CD4-positive, alpha-beta T cell treated with Interleukin-12 subunit alpha and Interleukin-12 subunit beta, for 1 hour (primary cell): ENCODE results near the gene C16orf78.

Source experiments
- DNase-seq: peaks from one replicate; pipeline ENCODE4 v3.0.0-alpha.2; 2020

The C16orf78 gene, protein sequence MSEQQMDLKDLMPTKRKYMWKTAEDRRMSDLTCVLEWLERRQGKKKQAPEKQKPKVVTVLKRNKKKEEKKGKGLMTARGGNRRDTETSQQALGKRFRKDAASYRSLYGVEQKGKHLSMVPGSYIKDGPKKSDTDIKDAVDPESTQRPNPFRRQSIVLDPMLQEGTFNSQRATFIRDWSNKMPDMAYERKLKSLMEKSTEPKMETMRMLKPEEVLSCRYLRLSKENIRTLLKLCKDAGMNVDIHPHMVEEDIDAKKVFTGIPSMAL

DNA sequence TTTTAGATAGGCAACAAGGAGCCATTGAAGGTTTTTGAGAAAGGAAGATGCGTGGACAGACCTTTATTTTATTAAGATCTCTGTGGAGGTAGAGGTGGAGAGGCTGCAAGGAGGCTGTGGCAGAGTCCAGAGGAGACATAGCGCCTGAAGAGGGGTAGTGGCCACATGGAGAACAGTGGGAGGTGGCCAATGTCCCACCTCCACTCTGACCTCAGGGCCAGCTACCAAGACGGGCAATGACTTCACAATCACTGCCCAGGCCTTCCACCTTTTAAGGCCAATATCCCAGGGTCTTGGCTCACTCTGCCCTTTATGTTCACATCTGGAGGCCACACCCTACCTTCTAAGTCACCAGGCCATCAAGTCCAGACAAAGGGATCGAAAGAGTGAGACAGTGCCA, at the start of gene C16orf78:
C16orf78 (plus strand) TSS at position 301 of the 400 bp plus-strand sequence. CDS start 136 bp downstream, outside the sequence.
- no peak for DNase-seq

DNA sequence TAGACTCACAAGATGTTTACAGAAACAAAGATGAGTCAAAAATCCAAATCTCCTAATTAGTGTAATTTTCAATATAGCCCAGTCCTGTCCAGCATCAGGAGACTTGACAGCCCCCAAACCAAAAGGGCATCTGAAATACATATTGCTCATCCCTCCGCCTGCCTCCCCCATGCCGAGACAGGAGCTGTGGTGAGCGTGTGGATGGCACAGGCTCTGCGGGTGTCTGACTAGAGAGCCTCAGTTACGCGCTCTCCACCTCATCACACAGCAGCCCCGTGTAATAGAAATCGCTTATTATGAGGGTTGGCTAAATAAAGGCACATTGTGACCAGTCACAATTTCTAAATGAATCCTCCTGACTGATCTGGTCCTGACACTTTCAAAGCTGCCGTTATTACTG, 48.9 kb upstream of the C16orf78 start:
- no peak for DNase-seq

DNA sequence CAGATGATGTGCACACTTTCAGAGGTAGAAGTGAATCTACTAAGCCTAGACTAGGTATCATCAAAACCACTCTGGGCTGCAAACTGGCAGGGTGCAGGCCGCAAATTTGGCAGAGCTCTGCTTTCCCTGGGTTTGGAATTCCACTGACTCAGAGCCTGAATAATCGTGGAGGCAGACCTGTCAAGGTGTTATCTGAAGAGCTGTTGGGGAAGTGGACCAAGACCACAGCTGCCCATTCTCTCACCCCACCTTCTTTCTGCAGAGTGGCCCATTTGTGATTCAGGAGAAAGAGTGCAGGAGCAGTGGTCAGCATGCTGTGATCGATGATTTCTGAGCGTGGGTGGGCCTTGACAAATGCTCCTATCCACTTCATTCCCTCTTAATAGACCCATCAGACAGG, 46.1 kb upstream of the C16orf78 start:
- DNase-seq, result no peak

DNA sequence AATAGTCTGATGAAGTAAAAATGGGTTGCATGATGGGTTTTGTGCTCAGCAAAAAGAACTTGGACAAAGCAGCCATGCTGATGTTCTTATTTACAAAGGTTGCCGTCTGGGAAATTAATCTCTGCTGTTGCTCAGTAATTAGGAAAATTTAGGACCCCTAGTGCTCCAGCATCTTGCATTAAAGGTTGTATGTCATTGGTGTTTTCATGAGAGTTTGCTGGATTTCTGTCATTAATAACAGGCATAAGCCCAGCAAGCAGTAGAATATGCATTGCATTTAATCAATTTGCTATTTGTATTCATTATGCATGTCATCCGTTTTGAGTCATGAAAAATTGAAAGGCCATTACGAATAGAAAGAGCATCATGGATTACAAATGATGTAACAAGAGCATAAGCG, 45.3 kb upstream of the C16orf78 start:
- DNase-seq, result no peak

DNA sequence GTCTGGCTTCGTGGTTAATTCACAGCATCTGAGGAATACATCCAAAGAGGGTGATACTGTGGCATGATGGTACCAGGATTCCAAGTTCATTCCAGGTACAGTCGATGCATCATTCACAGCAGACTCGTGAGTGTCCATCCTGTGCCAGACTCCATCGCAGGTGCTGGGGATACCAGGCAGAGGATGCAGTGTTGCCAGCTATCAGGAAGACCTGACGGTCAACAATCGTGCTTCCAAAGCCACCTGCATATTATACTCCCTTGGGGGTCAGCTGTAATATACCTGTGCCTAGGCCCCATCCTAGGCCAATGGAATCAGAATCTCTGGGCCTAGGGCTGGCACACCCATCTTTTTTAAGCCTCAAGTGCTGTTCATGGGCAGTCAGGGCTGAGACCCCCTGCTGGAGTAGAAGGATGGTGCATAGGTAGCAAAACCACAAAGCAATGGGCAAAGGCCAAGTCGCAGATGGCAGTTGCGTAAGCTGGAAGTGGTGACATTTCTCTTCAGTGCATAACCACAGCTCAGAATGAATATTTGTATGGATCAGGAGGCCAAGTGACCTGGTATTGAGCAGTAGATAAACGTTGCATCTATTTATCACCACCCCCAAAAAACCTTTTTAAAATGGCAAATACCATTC, 42.9 kb upstream of the C16orf78 start:
- DNase-seq, result no peak

DNA sequence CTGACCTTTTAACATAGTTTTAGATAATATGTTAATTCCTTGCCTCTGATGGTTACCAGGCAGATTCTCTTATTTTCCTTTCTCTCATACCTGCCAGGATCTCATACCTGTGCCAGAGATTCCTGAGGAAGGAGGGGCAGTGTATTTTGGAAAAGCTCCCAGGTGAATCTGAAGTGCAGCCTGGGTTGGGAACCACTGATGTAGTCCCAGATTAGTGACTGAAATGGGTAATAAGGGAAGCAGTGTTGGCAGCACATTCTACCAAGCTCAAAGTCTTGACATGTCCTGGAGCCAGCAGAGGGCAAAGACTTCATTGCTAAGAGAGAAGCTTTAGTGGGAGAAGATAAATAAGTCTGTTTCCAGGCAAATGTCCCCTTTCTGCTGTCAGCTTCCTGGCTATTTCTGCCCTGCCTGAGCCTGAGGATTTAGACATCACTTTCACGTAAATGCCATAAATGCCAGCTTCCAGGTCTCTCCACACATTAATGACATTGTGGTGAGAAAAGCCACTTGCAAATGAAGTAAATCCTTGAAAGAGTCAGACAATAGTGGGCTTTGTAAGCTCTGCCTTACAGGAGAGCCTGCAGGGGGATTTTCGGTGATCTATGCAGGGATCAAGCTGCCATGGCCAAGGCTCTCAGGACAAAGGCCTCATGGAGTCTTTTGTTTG, 40.9 kb upstream of the C16orf78 start:
- no peak for DNase-seq

DNA sequence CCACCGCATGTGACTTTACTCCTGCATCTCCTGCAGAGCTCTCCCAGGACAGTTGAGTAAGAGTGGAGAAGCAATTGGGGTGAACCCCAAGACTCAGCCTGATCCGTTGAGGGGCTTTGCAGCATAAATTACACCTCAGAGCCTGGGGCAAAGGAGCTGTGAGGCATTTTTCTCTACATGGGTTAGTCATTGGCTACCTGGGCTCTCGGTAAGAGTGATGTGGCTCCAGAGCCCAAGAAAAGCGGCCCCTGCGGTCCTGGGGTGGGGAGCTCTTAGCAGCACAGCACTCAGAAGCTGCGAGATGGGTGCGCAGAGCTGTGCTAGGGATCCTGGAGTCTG, 40.4 kb upstream of the C16orf78 start:
- DNase-seq, result no peak

DNA sequence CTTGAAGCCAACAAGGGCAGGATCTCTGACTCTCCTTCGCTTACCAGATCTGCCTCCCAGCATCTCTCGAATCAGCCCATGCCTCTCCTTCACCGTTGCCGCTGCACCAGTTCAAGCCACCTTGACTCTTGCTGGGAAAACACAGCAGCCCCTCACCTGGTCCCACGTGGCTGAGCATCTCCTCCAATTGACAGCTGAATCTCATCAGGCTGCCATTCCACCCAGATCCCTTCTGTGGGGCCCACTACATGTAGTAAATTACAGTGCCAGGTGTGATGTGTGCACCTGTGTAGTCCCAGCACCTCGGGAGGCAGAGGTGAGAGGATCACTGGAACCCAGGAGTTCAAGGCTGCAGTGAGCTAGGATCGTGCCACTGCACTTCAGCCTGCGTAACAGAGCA, 37.8 kb upstream of the C16orf78 start:
- DNase-seq, result no peak

DNA sequence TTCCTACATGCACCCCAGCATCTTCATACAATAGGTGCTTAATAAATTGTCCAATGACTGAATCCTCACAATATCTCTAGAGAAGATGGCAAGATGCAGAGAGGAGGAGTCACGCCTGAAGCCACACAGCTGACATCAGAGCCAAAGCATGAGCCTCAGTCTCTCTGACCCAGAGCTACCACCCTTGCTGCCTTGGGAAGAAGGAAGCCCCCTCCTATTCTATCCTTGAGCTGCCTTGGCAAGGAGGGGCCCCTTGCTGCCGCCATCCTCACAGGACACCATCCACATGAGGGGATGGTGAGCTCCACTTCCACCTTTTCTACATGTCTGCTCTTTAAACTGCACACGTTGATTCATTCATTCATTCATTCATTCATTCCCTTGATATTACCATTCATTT, 37.0 kb upstream of the C16orf78 start:
- no peak for DNase-seq

DNA sequence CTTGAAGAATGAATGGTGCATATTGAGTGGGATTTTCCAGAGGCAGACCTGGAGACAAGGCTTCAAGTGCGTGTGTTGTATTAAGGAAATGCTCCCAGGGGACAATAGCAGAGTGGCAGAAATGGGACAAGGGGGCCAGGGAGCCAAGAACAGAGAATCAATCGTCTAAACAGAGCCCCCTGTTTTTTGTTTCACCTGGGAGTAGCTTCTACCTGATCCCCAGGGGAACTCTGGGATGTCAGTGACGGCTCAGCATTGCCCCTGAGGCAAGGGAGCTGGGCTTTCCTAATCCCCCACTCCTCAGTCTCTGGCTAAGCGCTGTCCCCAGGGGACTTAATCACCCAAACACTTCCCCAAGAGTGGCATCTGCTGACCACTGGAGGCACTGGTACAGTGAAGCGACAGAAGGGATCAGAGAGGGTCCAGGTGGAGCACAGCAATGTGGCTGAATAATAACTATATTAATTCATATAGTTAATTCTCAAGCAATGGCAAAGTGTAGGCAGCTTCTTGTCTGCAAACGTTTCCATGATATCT, 35.7 kb upstream of the C16orf78 start:
- DNase-seq, result no peak

DNA sequence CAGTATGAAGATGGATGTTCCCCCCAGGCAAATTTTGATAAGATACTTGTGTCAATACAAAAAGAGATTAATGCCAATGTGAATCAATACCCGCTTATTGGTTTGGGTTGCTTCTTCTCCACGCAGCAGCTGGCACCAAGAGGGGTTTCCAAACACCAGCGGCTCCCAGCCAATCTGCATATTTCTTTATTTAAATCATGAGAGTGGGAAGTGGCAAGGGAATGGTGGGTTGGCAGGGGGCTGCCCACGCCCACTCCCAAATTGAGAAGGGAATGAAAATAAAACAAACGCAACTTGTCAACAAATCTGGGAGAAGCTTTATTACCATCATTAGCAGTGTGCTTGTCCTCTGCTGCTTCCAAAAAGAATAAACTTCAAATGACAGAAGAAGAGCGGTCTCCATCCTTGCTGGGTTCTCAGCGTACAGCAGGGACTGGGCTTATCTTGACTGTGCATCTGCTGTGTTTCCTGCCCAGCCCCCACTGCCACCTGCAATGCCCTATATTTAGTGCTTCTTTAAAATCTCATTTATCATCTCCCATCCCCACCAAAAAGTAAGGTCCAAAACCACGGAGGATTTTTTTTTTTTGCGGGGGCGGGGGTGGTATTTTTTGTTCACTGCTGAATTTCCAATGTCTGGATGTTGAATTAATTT, 34.9 kb upstream of the C16orf78 start:
- DNase-seq, result no peak

DNA sequence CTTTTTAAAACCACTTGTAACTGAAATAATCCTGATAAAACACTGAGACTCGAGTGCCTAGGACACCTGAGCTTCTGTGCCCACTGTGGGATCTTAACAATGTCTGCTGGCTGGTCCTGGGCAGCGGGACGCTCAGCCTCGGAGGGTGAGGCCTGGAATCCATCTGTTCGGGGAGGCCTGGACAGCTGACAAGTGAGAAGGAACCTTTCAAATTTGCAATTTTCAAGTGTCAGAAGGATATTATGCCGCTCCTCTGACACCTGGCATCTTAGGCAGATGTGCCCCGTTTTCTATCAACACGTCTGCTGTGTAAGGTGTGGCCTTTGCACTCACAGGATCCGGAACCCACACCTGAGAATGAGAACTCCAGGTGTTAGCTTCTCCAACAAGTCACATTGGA, 33.1 kb upstream of the C16orf78 start:
- no peak for DNase-seq

DNA sequence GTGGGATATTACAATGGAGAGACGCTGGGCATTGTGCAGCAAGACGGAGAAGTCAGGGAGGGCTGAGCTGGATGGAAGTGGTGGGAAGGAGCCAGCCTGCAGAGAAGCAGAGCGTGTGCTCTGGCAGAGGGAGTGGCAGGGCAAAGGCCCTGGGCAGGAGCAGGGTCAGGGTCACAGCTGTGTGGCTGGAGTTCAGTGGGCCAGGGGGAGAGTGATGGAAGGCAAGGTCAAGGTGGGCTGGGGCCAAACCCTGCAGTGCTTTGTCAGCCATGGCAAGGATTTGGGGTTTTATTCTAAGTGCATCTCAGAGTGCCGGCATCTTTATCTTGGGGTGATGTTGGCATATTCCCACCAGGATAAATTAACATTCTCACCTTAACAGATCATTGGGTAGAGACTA, 31.9 kb upstream of the C16orf78 start:
- no peak for DNase-seq

DNA sequence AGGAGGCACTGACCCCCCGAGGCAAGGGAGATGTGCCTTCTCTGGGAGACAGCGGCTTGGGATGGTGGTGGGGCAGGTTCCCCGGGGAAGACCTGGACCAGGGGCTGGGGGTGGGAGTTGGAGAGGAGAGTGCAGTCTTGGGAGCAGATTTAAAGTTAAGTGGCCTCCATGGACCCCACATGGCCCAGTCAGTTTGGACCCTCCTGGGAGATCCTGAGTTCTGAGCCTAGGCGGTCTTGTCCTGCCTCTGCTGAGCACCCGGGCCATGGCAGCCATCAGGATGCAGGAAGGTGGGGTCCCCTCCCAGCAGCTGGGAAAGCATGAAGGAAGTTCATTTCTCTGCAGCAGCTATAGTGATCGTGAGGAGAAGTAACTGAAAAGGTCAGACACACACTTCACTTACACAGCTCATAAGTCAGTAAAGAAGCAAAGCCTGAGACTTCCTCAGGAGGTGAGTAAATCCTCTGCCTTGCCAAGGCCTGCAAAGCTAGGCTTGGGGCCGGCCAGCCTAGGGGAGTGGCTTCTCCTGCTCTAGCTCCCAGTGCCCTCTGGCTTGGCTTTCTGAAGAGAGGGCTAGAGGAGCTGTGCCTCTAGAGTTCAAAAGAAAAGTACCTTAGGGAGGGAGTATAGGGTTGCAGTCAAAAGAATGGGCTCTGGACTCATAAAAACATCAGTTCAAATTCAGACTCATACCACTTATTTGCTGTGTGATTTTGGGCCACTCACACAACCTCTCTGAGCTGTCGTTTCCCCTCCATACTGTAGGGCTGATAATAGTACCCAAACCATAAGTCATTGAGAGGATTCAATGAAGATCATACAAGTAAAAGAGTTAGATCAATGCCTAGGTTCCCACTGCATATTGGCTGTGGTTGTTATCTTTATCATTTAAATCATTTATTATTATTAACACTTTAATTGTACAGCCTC, 31.0 kb upstream of the C16orf78 start:
- DNase-seq, result no peak

DNA sequence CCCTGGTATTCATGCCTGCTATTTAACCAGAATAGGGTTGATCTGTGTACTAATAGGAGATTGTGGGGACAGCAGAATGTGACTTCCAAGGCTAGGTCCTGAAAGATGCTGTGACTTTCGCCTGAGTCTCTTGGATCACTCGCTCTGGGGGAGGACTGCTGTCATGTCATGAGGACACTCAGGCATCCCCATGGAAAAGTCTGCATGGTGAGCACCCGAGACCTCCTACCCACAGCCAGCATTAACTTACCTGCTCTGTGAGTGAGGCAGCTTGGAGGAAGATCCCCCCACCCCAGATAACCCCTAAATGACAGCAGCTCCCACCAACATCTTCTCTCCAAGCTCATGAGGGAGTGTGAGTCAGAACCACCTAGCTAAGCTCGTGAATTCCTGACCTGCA, 30.3 kb upstream of the C16orf78 start:
- DNase-seq, result no peak

DNA sequence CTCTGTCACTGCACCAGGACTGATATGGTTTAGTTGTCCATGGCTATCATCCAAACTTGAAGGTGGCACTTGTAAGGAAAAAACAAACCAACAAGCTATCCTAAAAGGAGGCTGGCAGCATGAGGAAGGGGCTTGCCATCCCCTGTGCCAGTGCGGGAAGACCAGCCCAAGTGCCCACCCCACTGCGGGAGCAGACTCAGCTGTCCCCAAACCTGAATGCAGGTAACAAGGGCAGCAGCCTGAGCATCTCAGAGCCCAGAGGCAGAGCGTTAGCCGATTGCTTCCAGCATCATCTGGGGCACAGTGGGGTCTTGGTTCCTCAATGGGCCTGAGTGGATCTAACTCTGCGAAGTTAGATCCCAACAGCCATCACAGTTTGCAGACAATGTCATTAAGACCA, 29.2 kb upstream of the C16orf78 start:
- no peak for DNase-seq

DNA sequence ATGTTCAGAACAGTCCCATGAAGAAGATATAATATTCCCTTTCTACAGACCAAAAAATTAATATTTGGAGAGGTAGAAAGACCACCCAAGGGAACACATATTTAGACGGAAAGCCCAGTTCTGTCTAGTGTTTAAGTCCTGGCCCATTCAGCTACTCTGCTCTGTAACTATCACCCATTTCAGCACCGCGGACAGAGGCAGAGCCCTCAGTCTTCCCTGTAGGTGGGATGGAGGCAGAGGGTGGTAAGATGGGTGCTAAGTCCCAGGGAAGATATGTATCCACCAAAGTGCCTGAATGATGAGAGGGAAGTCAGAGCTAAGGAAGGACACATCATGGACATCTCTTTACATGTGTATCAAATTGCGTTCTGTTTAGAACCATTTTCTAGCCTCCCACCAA, 27.8 kb upstream of the C16orf78 start:
- DNase-seq, result no peak

DNA sequence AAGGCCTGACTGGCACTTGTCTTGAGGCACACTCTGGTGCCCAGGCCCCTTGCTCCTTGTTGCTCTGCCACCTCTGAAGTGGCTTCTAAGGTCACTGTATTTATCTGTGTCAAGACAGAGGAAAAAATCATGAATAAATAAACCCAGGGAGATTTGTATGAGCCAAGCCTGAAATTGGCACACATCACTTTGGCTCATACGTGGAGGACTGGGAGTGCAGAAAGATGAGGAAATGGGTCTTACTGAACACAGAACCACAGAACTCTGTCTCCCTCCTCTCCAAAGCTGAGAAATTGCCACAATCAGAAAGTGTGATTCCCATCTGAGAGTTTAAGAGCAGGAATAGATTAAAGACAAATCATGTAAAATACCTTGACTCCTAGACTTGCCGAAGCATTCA, 27.1 kb upstream of the C16orf78 start:
- no peak for DNase-seq

DNA sequence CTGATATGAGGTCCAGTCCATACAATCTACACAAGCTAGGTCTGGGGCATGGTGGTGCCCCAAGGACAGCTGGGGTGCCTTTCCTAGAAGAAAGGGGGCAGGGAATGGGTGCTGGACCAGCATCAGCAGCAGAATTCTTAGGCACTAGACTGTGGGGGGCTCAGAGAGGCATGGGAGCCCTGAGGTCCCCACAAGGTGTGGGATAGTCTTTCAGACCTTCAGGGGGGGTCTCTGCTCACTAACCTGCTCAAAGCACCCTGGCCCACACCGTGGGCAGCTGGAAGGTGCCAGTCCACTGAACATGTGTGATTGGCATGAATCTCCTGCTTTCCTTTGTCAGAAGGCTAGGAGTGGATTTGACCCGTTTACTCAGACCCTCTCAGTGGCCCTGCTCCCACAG, 26.1 kb upstream of the C16orf78 start:
- no peak for DNase-seq

DNA sequence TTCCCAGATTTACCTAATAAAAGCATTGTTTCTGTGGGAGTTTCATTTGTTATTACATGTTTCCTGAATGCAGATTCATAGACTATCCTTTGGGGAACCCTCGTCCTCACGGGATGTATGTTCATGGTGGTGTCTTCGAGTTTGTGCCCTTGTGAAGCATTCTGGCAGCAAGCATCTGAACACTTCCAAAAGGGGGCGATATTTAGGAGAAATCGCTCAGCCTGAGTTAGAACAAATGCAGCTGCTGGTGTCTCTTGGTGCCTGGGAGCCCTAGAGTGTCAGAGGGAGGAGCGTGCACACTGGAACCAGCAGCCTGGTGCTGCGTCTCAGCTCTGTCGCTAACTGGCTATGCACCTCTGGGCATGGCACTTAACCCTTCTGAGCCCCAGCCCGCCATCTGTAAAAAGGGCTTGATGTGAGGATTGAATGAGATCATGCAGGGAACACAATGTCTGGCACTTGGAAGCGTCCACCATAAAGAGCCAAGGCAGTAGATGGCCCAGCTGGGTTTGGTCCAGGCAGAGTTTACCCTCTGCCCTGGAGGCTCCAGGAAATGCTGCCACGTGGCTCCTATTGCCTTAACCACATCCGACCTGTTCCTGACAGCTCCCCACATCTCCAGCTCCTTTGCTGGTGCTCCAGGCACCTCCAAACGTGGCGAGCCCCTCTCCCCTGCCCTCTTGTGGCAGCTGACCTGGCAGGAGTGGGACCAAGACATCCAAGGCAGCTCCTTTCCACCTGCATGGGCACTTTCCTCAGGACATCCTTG, 25.0 kb upstream of the C16orf78 start:
- no peak for DNase-seq

DNA sequence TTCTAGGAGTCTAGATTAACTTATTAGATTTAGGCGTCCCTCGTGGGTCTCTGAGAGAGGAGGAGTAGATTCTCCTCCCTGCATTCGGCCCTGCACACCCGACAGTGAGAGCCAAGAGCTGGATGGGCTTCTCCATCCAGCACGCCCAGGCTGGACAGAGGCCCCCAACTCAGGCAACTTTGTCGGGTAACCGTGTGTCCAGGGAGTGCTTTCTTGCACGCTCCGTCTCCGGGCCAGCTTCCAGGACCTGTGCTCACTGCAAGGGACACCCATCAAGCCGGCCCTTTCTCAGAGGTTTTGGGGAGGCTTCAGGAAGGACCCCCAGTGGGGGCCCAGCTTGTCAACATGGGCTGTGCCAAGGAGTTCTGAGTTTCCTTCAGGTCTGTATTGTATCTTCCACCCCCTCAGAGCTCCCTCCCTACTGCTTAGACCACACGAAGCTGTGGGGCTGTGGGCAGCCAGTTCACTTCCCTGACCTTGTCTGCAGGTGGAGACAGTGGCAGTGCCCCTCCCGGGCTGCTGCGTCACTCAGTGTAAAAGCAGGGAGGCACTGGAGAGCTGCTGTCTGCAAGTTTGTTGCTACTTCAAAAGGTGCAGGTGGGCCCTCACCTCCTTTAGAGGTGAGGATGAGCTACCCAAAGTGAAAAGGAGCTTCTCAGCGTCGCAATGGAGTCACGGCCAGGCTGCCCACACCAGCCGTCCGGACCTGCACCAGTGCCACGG, 24.0 kb upstream of the C16orf78 start:
- no peak for DNase-seq
